ENCODE measurements around the gene ANKRD1. TPM values are rescaled to one million over a fixed set of nuclear protein-coding genes. Genes with fewer than 3 reads are reported as not detected.

ANKRD1 gene
- total and polyA plus RNA-seq, 8 donors: 0.73 to 12.5 (median 1.5) TPM; not detected in 3

DNA sequence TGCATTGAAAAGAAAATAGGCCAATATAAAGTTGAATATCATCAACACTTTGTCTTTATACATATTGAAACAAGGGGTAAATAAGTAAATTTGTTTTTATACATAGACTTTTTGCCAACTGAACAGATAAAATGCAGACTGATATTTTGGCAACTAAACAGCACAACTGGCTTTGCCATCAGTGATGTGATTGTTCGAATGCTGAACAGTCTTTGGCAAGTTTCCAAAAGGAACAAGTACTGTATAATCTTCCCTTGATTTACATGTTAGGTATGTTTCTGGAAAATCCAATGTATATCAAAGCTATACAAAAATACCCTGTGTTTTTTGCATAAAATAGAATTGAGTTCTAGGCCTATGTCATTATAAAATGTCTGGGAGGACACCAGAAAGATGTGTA lies 18.2 kb upstream of the ANKRD1 start:
- H3K9me3 ChIP-seq: no peaks in the 10 kb centered on the region
- TF ChIP-seq POLR2AphosphoS5 (IDR thresholded peaks at IDR 0.05): no peak
- TF ChIP-seq CTCF (IDR thresholded peaks at IDR 0.05): no peak
- TF ChIP-seq EP300 (IDR thresholded peaks at IDR 0.05): no peak
- TF ChIP-seq POLR2A (IDR thresholded peaks at IDR 0.05): no peak
- no peaks in the 10 kb centered on the region for H3K4me1 ChIP-seq
- no peaks in the 10 kb centered on the region for H3K36me3 ChIP-seq
- H3K27ac ChIP-seq: no peak overlapping the region
- H3K4me3 ChIP-seq: no peak overlapping the region
- no peaks in the 10 kb centered on the region for H3K27me3 ChIP-seq
- intact Hi-C loops (cut with DNase I; ENCODE audit: low total_unique reads): no loop called here
- no peak for DNase-seq
- WGBS, 5 donors: 28 to 61% (median 44%) methylated on average over 1 of the region's 1 CpG

- intact Hi-C loops (cut with DNase I; ENCODE audit: low total_unique reads): no loop called here
Measured at GRCh38 chr10:90937645-90938258, 16.9 kb upstream of the ANKRD1 start.

GRCh38 chr10:90936276-90936659 lies 15.4 kb upstream of the ANKRD1 start:
- Histone ChIP-seq H3K4me3 (no peak overlapping the region), H3K27me3 (no peaks in the 10 kb centered on the region), H3K9me3 (no peaks in the 10 kb centered on the region), H3K36me3 (no peaks in the 10 kb centered on the region), H3K4me1 (peaks cover 0 to 7% (median 2%) of the 10 kb centered on the region in 4 donors), H3K27ac (no peak overlapping the region)
- 61 to 76% (median 75%) methylated on average over 2 of the region's 2 CpGs for WGBS, 5 donors
- no peak for TF ChIP-seq CTCF (IDR thresholded peaks at IDR 0.05)
- no peak for TF ChIP-seq POLR2A (IDR thresholded peaks at IDR 0.05)
- TF ChIP-seq POLR2AphosphoS5 (IDR thresholded peaks at IDR 0.05): no peak
- TF ChIP-seq EP300 (IDR thresholded peaks at IDR 0.05): no peak
- intact Hi-C loops (cut with DNase I; ENCODE audit: low total_unique reads): no loop called here
- DNase-seq: no peak

More at GRCh38 chr10:90937645-90938258, 16.9 kb upstream of the ANKRD1 start:
- Histone ChIP-seq H3K36me3 (no peaks in the 10 kb centered on the region), H3K9me3 (no peaks in the 10 kb centered on the region), H3K27me3 (no peaks in the 10 kb centered on the region), H3K4me1 (no peaks in the 10 kb centered on the region), H3K4me3 (no peak overlapping the region), H3K27ac (no peak overlapping the region)
- WGBS, 5 donors: 66 to 86% (median 79%) methylated on average over 8 of the region's 8 CpGs
- no peak for DNase-seq
- TF ChIP-seq CTCF (IDR thresholded peaks at IDR 0.05): no peak
- TF ChIP-seq EP300 (IDR thresholded peaks at IDR 0.05): no peak
- TF ChIP-seq POLR2AphosphoS5 (IDR thresholded peaks at IDR 0.05): no peak
- TF ChIP-seq POLR2A (IDR thresholded peaks at IDR 0.05): no peak

DNA sequence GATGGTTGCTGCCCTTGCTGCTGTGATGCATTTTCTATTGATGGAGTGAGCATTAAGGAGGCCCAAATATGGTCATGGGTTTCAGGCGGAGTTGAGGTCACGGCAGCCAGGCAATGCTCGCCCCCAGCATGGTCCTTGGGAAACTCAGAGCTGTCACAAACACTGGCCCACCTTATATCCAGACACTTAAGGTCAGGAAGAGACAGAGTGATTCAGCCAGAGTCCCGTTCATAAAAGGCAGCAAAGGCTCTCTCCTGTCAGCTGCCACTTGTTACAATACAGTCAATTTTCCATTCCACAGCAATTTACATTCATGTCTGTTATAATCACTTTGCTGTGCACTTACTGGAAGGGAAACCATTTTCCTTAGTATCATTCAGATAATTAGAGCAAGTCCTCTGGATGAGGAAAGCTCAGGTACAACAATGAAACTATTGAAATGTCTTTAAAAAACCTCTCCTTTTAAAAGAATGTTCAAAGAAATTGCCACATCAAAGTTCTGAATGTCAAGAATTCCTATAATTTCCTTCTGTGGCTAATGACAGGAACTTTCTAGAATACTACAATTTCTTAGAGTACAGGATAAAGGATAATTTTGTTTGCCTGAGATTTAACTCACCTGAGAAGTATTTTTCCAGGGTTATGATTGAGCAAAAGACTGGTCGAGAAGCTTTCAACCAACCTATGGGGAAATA lies 14.8 kb upstream of the ANKRD1 start:
- TF ChIP-seq POLR2A (IDR thresholded peaks at IDR 0.05) (no peak), EP300 (IDR thresholded peaks at IDR 0.05) (no peak), POLR2AphosphoS5 (IDR thresholded peaks at IDR 0.05) (no peak), CTCF (IDR thresholded peaks at IDR 0.05) (no peak)
- Histone ChIP-seq H3K4me1 (peaks cover 0 to 12% (median 5%) of the 10 kb centered on the region in 4 donors), H3K4me3 (no peak overlapping the region), H3K36me3 (no peaks in the 10 kb centered on the region), H3K27ac (no peak overlapping the region), H3K27me3 (no peaks in the 10 kb centered on the region), H3K9me3 (no peaks in the 10 kb centered on the region)
- 49 to 70% (median 66%) methylated on average over 5 of the region's 5 CpGs for WGBS, 5 donors
- DNase-seq: no peak
- intact Hi-C loops (cut with DNase I; ENCODE audit: low total_unique reads): no loop called here
